Skin of body (tissue), 2 donors: ENCODE data around the gene OR2F2. TPM values are rescaled to one million over a fixed set of nuclear protein-coding genes. Genes with fewer than 3 reads are reported as not detected.
A peak's percentile ranks its signal among the peaks of the same experiment; 100 is the strongest.

Source experiments
- DNase-seq: peaks from one replicate; lab custom pipeline; 2025; lab: John Stamatoyannopoulos, UW
- total RNA-seq: library from RNA; depleted of rRNA; stranded (reverse); fragments of >200 nt; gene quantifications from one replicate; pipeline ENCODE4 v1.2.3, GENCODE V29; 2014

The OR2F2 gene, protein sequence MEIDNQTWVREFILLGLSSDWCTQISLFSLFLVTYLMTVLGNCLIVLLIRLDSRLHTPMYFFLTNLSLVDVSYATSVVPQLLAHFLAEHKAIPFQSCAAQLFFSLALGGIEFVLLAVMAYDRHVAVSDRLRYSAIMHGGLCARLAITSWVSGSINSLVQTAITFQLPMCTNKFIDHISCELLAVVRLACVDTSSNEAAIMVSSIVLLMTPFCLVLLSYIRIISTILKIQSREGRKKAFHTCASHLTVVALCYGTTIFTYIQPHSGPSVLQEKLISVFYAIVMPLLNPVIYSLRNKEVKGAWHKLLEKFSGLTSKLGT
- total RNA-seq = not detected

DNA sequence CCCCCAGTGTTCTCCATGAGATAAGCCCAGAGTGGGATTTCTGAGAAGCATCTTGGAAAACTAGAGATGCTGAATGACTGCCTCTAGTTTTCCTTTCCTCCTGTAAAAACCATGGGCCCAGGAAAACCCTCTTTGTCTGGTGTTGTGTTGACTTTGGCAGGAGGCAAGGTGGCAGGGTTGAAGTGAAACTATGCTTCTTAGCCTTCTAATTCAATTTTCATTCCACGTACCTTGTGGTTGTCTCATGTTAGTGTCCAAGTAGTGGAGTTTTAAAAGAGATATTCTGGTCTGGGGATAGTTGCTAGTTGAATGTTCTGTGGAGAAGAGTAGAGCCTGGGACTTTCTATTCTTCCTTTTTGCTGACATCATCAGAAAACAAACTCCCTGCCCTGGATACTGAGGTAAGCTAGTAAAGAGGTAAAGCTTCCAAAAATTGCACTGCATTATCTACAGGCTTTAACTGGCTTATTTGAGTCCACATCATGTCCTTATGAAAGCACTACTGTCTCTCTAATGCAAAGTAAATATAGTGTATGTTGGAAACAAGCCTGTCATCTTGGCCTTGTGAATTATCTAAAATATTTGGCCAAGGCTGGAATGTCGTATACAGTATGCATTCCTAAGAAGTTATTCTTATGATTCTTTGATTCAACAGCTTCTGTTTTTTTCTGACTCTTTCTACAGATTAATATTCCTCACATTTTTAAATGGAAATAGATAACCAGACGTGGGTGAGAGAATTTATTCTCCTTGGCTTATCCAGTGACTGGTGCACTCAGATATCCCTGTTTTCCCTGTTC is at the start of gene OR2F2:
Gene OR2F2, plus strand, starts transcription at position 708 of the 800 bp plus-strand sequence. Its CDS starts 0 bp downstream, at position 708.
- peak; percentile 48 for DNase-seq

DNA sequence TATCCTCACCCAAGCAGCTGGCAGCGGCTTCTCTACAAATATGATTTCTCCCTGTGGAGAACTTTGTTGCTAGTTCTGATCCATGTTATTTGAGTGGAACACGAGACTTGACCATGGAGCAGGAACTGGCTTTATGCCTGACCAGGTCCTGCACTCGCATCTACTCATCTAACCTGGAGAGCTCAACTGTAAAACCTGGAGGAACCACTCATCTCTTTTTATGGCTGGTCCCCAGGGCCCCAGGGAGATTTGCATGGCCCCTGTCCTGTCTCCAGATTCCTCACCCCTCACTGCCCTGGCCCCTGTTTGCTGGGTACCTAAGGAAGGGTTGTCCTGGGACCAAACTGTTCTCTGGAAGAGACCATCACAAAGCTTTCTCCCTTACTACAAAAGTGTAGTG is 49.1 kb upstream of the OR2F2 start:
- DNase-seq = no peak

DNA sequence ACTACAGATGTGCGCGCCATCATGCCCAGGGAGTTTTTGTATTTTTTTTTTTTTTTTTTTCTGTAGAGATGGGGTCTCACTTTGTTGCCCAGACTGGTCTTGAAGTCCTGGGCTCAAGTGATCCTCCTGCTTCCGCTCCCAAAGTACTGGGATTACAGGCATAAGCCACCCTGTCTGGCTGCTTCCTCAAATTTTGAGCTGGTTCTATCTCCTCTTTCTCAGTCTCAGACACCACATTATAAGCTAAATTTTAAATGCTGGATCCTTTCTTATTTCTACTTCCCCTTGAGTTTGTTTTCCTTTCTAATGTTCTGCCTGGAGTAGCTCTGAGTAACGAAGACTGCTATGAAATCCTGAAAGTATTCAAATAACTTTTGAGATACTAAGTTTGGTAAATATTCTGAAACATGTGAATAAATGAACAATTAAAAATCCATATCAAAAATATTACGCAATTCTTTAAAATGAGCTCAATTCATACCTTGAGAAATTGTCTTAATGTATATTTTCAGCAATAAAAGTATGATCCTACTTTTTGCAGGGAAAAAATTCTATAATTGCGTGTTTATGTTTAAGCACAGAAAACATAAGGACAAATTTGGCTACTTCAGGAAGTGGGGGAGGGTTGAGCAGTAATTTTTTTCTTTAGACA is 48.1 kb upstream of the OR2F2 start:
- no peak for DNase-seq

DNA sequence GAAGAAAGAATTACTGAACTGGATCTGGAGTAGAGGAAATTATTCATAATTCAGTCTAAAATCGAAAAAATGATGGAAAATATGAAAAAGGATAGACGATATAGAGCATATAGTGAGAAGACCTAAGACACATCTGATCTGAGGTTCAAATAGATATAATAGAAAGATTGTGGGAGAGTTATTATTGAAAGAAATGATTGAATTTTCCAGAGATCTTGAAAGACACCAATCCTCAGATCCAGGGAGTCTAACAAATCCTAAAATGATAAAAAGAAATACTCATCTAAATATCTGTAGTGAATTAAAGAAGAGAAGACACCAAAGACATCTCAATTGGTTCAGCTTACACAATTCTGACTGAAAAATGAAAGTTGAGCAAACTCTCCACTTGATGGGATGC is 46.0 kb upstream of the OR2F2 start:
- no peak for DNase-seq

DNA sequence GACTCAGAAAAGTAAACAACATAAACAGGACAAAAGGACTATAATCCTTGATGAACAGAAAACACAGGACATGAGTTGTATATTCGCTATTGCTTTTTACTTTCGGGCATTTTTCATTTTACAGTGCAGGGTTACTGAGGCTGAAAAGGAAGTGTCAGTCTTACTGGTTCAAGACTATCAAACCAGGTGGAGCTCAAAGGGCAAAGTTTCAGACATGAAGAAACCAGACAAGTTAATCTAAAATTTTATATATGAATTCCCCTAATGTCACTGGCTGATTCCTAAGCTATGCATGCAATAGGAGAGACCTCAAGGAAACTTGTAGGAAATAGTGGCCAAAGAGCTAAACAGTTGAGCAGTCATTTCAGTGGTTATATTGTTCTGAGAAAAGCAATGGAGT is 44.5 kb upstream of the OR2F2 start:
- DNase-seq = no peak

DNA sequence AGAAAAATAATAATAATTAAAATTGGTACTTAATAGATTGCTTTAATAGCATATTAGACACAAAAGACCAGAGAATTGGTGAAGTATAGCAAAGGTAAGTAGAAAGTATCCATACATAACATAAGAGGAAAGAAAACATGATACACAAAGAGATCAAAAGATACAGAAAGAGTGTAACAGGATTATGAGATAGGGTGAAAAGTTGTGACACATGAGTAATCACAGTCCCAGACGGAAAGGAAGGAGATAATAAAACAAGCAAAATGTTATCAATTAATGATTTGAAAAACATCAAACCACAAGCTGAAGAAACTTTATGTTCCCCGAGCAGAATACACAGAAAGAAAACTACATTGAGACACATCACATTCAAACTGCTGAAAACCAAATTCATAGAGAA is 43.6 kb upstream of the OR2F2 start:
- no peak for DNase-seq

DNA sequence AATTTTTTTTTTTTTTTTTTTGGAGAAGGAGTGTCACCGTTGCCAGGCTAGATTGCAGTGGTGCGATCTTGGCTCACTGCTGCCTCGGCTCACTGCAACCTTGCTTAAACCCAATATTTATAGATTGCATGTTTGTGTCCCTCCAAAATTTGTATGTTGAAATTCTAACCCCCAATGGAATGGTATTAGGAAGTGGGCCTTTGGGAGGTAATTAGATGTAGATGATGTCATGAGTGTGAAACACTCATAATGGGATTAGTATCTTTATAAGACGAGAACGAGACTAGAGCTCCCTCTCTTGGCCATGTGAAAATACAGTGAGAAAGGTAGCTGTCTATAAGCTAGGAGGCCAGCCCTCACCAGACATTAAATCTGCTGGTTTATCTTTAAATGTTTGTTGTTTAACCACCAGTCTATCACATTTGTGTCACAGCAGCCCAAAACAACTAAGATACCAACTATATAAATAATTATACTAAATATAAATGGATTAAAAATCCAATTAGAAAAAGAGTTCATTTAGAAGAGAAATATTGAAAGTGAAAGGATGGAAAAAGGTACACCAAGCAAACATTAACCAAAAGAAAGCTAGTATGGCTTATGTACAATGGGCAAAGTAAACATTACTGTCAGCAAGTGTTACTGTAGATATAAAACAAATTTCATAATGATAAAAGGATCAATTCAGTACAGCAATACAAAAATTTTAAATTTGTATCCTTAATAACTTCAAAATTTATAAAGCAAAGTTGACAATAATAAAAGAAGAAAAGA is 42.3 kb upstream of the OR2F2 start:
- DNase-seq = no peak

DNA sequence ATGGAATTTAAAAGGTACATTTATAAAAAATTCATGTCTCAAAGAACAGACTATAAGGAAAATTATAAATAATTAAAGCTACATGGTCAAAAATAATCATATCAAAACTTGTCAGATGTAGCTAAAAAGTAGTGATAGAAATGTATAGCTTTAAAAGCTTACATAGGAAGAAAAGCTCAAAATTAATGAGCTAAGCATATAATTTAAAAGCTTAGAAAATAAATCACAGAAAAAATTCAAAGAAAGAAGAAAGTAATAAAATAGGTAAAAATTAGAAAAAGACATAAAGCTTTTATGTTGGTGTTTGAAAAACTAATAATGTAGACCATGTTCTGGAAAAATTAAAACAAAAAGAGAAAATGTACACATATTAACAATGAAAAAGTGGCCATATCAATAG is 38.4 kb upstream of the OR2F2 start:
- DNase-seq = no peak

DNA sequence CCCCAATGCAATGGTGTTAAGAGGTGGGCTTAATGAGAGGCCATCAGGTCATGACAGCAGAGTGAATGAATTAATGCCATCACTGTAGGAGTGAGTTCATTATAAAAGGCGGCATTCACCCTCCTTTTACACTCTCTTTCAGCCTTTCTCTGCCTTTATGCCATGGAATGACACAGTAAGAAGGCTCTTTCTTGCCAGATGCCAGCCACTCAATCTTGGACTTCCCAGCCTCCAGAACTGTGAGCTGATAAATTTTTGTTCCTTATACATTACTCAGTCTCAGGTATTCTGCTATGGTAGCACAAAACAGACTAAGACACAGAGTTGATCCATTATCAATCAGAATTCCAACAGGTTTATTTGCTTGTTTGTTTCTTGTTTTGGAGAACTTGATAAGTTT is 36.2 kb upstream of the OR2F2 start:
- no peak for DNase-seq

DNA sequence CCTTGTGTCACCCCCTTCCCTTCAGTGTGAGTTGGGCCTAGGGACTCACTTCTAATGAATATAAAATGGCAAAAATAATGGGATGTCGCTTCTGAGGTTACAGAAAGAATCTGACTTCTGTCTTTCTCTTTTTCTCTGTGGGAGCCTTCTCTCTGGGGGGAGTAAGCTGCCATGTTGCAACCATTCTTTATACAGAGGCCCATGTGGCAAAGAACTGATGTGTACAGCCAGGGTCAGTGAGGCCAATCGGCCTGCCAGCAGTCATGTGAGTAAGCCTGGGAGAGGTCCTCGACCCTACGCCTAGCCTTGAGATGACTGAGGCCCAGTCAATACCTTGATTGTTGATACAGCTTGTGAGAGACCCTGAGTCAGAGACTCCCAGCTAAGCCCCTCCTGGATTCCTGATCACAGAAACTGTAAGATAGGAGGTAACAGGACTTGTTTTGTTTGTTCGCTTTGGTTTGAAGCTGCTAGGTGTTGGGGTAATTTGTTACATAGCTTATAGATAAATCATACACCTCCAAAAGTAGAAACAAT is 34.7 kb upstream of the OR2F2 start:
- no peak for DNase-seq

DNA sequence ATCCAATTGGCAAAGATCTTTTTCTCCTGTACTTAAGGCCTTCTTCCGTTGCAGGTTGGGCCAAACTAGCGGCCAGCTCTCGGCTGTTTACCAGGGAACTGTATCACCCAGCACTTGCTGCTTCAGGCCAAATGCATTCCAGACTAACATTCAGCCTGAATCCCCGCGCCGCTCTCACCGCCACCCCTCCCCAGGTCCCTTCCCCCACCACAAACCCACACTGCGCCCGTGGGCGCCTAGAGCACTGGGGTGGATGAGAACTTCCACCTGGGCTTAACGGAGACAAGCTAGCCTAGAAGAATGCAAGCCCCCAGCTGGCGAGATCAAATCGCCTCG is 33.7 kb upstream of the OR2F2 start:
- peak; percentile 56 for DNase-seq

DNA sequence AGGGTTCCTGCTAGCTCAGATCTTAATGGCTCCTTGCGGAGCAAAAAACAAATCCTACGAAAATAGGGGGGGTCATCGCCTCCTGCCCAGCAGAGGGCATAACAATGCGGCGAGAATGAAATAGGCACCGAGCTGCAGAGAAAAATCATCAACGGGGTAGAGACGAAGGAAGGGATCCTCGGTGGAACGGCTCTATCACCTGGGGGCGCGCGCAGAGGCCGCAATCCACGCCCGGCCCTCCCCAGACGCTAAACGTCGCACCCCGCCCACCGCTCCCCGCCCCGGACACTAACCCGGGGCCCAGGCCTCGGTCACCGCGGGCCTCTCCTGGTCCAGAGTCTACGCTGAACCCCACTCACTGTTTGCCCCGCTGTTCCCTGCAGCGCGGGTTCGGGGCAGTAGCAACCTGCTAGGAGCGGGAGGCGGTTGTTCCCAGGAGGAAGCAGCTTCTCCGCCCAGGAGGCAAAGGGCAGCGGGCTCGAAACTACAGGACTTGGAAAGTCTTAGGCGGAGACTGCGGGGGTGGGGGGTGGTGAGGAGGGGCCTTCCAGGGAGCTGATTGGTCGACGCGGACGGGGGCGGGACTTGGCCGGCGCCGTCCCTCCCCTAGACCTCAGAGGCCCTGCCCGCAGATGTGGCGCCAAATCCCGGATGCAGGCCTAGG is 33.2 kb upstream of the OR2F2 start, which contains the start of gene TCAF1:
Gene TCAF1, minus strand, starts transcription at position 509 of the 664 bp plus-strand sequence. CDS start 25,568 bp downstream, outside the sequence.
- peak; percentile 94 for DNase-seq

DNA sequence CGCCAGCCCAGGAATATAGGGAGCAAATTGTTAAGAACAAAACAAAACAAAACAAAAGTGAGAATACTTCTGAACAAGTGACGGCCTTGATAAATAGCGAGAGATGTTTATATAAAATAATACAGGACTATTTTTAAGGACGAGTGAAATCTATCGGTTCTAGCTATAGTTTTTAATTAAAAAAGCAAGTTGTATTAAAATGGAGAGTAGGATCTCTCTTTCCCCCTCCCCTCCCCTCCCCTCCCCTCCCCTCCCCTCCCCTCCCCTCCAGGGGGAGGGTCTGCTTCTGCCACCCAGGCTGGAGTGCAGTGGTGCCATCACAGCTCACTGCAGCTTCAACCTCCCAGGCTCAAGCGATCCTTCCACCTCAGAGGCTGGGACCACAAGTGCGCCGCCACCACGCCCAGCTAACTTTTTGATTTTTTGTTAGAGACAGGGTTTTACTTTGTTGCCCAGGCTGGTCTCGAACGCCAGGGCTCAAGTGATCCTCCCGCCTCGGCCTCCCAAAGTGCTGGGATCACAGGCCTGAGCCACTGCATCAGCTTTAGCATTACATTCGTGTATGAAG is 32.6 kb upstream of the OR2F2 start:
- DNase-seq = no peak

DNA sequence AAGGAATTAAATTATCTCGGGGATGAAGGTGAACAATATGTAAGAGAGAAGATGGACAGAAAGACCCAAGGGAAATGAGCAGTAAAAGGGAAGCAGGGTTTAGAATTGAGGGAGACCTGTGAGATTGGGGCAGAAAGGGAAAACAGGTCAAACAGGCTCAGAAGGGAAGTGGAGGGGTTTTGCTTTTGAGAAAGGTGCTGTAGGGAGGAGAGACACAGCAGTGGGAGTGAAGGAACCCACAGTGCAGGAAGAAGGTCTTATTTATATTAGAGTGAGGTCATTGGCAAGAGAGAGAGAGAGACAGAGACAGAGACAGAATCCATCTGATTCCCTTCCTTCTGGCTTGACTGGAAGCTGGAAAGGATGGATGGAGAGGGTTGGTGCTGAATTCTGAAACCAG is 29.5 kb upstream of the OR2F2 start:
- DNase-seq = no peak

DNA sequence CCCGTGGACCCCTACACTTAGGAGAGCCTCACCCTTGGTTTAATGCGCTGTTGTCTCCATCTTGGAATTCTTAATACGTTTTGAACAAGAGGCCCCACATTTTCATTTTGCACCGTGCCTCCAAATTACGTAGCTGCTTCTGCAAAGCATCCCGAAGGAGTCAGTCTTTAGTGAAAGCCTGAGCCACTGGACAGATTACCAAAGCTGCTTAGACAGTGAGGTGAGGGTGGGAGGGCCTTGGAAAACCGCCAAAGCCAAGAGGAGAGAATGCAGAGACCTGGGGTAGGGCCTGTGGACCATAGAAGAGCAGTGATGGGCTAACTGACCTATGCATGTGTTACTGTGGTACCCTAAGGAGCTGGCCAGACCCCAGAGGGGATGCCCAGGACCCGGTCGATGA is 28.9 kb upstream of the OR2F2 start:
- DNase-seq = no peak

DNA sequence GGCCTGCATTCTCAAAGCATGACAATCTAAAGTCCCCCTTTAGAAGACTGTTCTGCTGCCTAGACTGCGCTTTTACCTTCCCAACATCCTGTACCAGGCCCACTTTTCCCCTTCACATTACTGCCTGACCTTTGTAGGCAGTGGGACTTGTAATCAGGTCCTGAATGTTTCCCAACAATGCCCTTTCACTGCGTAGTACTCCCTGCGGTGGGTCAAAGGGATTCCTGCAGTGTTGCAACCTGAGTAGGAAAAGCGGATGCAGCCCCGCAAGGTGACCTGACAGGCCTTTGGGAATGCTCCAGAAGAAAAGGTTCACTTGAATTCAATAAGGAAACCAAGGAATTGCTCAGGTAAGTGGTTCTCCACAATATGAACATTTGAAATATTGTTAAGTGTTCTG is 28.1 kb upstream of the OR2F2 start:
- DNase-seq = no peak

DNA sequence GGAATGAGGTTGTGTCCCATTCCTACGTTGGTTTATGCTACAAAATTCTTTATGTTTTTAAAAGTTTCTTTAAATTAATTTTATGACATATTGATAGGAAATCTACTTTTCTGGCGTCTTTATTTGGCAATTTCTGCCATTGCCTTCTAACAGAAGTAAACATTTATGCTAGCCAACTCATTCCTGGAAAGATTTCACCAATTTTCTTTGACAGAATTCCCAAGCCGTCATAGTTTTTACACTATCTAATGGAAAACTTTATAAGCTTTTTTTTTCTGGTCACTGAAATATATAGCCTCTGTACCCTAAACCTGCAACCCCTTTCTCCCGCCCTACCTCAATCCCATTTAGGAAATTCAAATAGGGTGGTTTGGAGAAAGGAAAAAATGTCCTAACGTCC is 26.9 kb upstream of the OR2F2 start:
- peak; percentile 34 for DNase-seq

DNA sequence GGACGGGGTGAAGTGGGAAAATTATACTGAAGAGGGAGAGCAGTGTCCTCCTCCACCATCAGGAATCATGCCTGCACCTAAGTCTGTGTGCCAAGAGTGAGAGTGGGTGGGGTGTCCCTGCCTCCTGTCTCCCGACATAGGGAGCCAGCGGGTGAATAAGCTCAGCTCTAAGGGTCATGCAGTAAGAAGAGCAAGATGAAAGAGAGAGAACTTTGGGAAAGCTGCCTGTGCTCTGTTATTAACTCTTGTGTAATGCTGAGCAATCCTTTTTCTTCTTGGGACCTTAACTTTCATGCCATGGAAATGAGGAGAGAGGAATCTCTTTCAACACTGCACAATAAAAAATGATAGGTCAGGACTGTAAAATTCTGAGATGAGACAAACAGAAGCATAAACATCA is 25.2 kb upstream of the OR2F2 start:
- no peak for DNase-seq

DNA sequence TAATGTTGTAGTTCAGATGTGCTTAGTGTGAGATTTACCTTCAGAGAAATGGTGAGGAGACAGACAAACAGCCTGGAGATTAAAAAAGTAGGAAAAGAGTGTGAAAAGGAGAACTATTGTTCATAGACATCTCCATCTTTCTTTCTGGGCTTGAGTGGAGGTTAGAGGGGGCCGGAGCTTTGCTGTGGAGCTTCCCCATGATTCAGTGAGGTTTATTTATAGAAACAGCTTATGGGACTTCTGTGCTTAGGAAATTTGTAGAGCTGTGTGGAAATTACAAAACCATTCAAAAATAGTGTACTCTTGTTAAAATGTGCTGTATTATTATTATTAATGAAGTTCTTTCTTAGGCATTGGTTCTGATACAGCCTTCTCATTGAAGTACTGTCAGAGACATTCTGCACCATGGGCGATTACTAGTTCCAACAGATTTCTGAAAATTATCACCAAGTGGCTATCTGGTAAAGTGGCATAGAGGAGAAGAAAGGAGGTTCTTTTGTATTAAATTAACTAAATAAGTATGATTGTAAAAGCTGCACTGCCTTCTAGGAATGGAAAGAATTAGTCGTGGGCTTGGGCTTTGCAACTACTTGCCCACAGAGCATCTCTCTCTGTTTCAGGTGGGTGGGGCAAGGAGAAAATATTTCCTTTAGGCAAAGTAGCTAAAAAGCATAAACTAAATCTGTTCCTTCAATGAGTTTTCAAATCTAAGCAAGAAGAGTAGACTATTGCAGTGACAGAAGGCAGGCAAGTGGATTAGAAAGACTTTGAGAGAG is 24.4 kb upstream of the OR2F2 start:
- DNase-seq = no peak
